Sigmoid colon (tissue), 7 donors: ENCODE results near the gene RUNX2. TPM values are rescaled to one million over a fixed set of nuclear protein-coding genes. Genes with fewer than 3 reads are reported as not detected.

Experiments used
- DNase-seq: peaks from one replicate; pipeline ENCODE4 v3.0.0-alpha.2; 2019
- H3K27ac ChIP-seq, 4 donors: fragments of 200-600 bp; sonication (generic); one replicate each; pipeline ENCODE4 v1.5.1; 2016 to 2019; ENCODE audit warnings: mild to moderate bottlenecking in 1 of 4
- H3K27me3 ChIP-seq, 3 donors: fragments of 200-600 bp; sonication (generic); one replicate each; pipeline ENCODE4 v1.5.1; 2019; ENCODE audit warnings: mild to moderate bottlenecking in 1 of 3
- H3K36me3 ChIP-seq, 4 donors: fragments of 200-600 bp; sonication (generic); one replicate each; pipeline ENCODE4 v1.5.1; 2016 to 2019
- H3K4me1 ChIP-seq, 4 donors: fragments of 200-600 bp; sonication (generic); one replicate each; pipeline ENCODE4 v1.5.1; 2017 to 2019
- H3K4me3 ChIP-seq, 4 donors: fragments of 200-600 bp; sonication (generic); one replicate each; pipeline ENCODE4 v1.5.1; 2017 to 2019; ENCODE audit warnings: mild to moderate bottlenecking in 2 of 4, moderate library complexity in 1 of 4
- H3K9me3 ChIP-seq, 4 donors: fragments of 200-600 bp in 3 of 4; sonication (generic) in 3 of 4; one replicate each; pipeline versions ENCODE4 v1.5.1 to v1.6.1; 2013 to 2019
- EP300 ChIP-seq, 4 donors: sonication (generic); formaldehyde crosslinking; IDR thresholded peaks; one replicate each; pipeline ENCODE4 v1.6.1; 2017; ENCODE audit warnings: antibody characterized with exemption in 4 of 4
- POLR2A ChIP-seq, 2 donors: fragments of 450-650 bp; IDR thresholded peaks; one replicate each; pipeline ENCODE4 v1.6.1; 2016; ENCODE audit warnings: antibody characterized with exemption in 2 of 2, mild to moderate bottlenecking in 2 of 2, moderate library complexity in 2 of 2
- POLR2AphosphoS5 ChIP-seq, 4 donors: sonication (generic); formaldehyde crosslinking; IDR thresholded peaks; one replicate each; pipeline ENCODE4 v1.6.1; 2017; ENCODE audit warnings: antibody characterized with exemption in 4 of 4
- WGBS, 2 donors: extraction: QIAGEN DNeasy Blood & Tissue Kit; methylation state at CpG; one replicate each; pipeline ENCODE4 v1.1.7; 2013; 5-methylcytosine and 5-hydroxymethylcytosine counted together
- intact Hi-C: fragments of 100-400 bp; cut with DNase I; formaldehyde crosslinking; loops from one replicate; pipeline ENCODE4 v1.15.1; 2023
- polyA plus RNA-seq, 3 donors: library from polyadenylated mRNA; stranded (reverse); fragments of 200-250 nt; gene quantifications; one replicate each; pipeline ENCODE4 v1.2.3, GENCODE V29; 2013
- total RNA-seq, 4 donors: library from RNA; depleted of rRNA; stranded (reverse); fragments of >200 nt; gene quantifications; one replicate each; pipeline ENCODE4 v1.1.0, GENCODE V29; 2016
- TF ChIP-seq, protein P1 (sequence below), 4 experiments: fragments of 450-650 bp in 3 of 4; fragments of 200-600 bp in 1 of 4; IDR thresholded peaks; one replicate each; pipeline ENCODE4 v1.5.1; 2016 to 2019; ENCODE audit warnings: antibody characterized with exemption in 4 of 4, mild to moderate bottlenecking in 3 of 4, moderate library complexity in 2 of 4
- donor health status: healthy with polysubstance abuse.
- donor health status: Bipolar disorder and iron deficiency.
- donor health status: healthy.

The RUNX2 gene
- total and polyA plus RNA-seq, 7 donors, result 0.92 to 4.7 (median 2.9) TPM

DNA sequence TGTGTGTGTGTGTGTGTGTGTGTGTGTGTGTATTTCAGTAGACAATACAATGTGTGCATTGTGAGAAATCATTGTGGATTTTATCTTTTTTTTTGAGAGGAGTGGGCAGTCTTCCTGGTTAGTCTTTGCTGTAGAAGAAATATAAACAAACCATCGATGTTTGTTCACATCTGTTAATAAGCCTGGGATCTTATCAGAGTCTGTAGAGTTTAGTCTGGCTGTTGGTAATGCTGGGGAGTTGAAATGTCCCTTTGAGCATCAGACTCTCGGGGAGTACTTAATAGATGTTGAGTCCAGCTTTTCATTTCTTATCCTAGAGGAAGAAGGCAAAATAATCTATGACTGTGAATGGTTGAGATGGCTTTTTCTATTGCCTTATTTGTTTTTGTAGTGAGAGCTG lies 146.2 kb downstream of the RUNX2 start:
- no peak overlapping the region for H3K4me3 ChIP-seq
- 48 to 73% methylated on average over 2 of the region's 2 CpGs for WGBS, 2 donors
- TF ChIP-seq EP300 (IDR thresholded peaks at IDR 0.05) (no peak), POLR2A (IDR thresholded peaks at IDR 0.05) (no peak), POLR2AphosphoS5 (IDR thresholded peaks at IDR 0.05) (no peak)
- TF ChIP-seq, protein P1, sequence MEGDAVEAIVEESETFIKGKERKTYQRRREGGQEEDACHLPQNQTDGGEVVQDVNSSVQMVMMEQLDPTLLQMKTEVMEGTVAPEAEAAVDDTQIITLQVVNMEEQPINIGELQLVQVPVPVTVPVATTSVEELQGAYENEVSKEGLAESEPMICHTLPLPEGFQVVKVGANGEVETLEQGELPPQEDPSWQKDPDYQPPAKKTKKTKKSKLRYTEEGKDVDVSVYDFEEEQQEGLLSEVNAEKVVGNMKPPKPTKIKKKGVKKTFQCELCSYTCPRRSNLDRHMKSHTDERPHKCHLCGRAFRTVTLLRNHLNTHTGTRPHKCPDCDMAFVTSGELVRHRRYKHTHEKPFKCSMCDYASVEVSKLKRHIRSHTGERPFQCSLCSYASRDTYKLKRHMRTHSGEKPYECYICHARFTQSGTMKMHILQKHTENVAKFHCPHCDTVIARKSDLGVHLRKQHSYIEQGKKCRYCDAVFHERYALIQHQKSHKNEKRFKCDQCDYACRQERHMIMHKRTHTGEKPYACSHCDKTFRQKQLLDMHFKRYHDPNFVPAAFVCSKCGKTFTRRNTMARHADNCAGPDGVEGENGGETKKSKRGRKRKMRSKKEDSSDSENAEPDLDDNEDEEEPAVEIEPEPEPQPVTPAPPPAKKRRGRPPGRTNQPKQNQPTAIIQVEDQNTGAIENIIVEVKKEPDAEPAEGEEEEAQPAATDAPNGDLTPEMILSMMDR (IDR thresholded peaks at IDR 0.05), result no peak
- H3K36me3 ChIP-seq, result no peaks in the 10 kb centered on the region
- no peaks in the 10 kb centered on the region for H3K27me3 ChIP-seq
- H3K4me1 ChIP-seq, result peaks cover 0 to 14% (median 4%) of the 10 kb centered on the region in 4 donors
- no peak for DNase-seq
- H3K27ac ChIP-seq, result no peak overlapping the region
- intact Hi-C loops, result loop anchor here (5.0 kb wide), 1 partner anchor 47 kb away; no protein-coding TSS in a partner anchor
- no peaks in the 10 kb centered on the region for H3K9me3 ChIP-seq

DNA sequence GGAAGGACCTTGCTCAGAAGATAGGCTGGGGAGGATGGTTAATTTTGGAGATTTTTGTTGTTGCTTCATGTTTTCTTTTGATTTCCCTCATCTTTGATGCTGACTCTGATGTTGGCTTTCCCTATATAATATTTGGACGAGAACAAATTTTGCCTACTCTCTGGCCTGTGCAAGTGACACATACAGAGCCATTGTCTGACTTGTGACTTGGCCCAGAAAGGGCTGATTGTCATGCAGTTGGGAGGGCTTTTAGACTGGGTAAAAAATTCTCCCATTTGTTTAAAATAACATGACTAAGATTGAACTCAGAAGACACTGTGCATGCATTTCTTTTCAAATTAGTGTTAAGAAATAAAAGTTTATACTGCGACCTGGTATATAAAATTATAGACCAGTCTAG lies 148.2 kb downstream of the RUNX2 start:
- intact Hi-C loops, result no loop called here
- Histone ChIP-seq H3K9me3 (no peaks in the 10 kb centered on the region), H3K27ac (no peak overlapping the region), H3K27me3 (no peaks in the 10 kb centered on the region), H3K4me1 (peaks cover 0 to 32% (median 17%) of the 10 kb centered on the region in 4 donors), H3K36me3 (no peaks in the 10 kb centered on the region), H3K4me3 (no peak overlapping the region)
- no peak for DNase-seq
- TF ChIP-seq EP300 (IDR thresholded peaks at IDR 0.05), result no peak
- no peak for TF ChIP-seq POLR2A (IDR thresholded peaks at IDR 0.05)
- 93 to 94% methylated on average over 2 of the region's 2 CpGs for WGBS, 2 donors

DNA sequence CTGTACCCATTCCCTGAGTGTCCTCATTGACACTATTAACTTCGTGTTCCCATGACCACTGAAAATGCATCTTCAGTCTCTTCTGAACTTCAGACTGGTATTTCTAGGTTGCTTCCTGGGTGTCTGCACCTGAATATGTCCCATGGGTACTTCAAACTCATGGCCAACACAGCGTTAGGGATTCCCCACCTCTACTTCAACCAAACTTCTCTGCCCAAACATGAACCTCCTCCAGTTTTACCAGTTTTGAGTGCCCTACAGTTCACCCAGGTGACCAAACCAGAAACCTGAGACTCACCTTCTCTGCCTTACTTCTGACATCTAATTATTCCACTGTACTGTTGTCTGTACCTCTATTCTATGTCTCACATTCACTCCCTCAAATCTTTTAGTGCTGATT lies 149.1 kb downstream of the RUNX2 start:
- DNase-seq, result no peak
- intact Hi-C loops, result no loop called here
- H3K9me3 ChIP-seq, result no peaks in the 10 kb centered on the region
- no peak overlapping the region for H3K27ac ChIP-seq
- WGBS, 2 donors, result 84 to 89% methylated on average over 2 of the region's 2 CpGs
- no peaks in the 10 kb centered on the region for H3K36me3 ChIP-seq
- H3K4me1 ChIP-seq, result peaks cover 0 to 29% (median 14%) of the 10 kb centered on the region in 4 donors
- H3K27me3 ChIP-seq, result no peaks in the 10 kb centered on the region
- TF ChIP-seq, protein P1 (IDR thresholded peaks at IDR 0.05), result no peak
- TF ChIP-seq POLR2A (IDR thresholded peaks at IDR 0.05), result no peak
- TF ChIP-seq EP300 (IDR thresholded peaks at IDR 0.05), result no peak
- TF ChIP-seq POLR2AphosphoS5 (IDR thresholded peaks at IDR 0.05), result no peak
- H3K4me3 ChIP-seq, result no peak overlapping the region

DNA sequence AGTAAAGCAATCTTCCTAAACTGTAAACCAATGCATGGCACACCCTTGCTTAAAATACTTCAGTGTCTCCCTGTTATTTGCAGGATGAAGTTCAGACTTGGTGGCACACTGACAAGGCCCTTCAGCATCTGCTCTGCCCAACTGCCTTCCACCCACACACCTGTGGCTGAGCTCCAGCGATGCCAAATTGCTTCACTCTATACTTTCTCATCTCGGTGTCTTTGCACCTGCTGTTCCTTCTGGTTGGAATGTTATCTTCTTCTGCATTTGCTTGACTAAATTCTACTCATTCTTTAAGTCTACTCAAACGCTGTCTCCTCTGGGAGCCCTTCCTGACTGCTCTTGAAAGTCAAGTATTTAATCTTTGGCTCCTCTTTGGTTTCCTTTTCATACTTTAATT lies 149.7 kb downstream of the RUNX2 start:
- H3K4me1 ChIP-seq, result peaks cover 0 to 27% (median 13%) of the 10 kb centered on the region in 4 donors
- 30 to 47% methylated on average over 3 of the region's 3 CpGs for WGBS, 2 donors

DNA sequence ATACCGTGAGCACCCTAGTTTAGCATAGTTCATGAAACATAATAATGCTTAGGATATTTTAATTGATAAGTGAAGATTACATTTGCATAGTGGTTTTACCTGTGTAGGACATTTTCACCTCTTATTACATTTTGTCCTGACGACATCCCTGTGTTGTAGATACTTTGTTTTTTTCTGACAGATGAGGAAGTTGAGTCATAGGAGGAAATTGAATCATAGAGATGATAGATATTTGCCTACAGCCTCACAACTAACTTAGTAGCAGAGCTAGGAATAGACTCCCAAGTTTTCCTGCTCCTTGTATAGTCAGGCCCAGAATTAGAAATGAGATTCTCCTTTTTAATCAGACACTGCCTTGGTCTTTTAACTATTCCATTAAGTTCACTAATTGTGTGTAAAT lies 150.1 kb downstream of the RUNX2 start:
- DNase-seq, result no peak
- Histone ChIP-seq H3K4me1 (peaks cover 0 to 27% (median 13%) of the 10 kb centered on the region in 4 donors), H3K36me3 (no peaks in the 10 kb centered on the region), H3K27me3 (no peaks in the 10 kb centered on the region), H3K4me3 (no peak overlapping the region), H3K27ac (no peak overlapping the region), H3K9me3 (no peaks in the 10 kb centered on the region)
- intact Hi-C loops, result no loop called here
- WGBS, 2 donors, result 41 to 55% methylated on average over 2 of the region's 2 CpGs
- TF ChIP-seq POLR2A (IDR thresholded peaks at IDR 0.05), result no peak
- TF ChIP-seq, protein P1 (IDR thresholded peaks at IDR 0.05), result no peak
- no peak for TF ChIP-seq EP300 (IDR thresholded peaks at IDR 0.05)

More for the DNA sequence above, 149.7 kb downstream of the RUNX2 start:
- no peak overlapping the region for H3K27ac ChIP-seq
- no peaks in the 10 kb centered on the region for H3K27me3 ChIP-seq
- no peaks in the 10 kb centered on the region for H3K36me3 ChIP-seq
- DNase-seq, result no peak
- intact Hi-C loops, result no loop called here
- no peaks in the 10 kb centered on the region for H3K9me3 ChIP-seq
- no peak overlapping the region for H3K4me3 ChIP-seq
- TF ChIP-seq EP300 (IDR thresholded peaks at IDR 0.05) (no peak), POLR2AphosphoS5 (IDR thresholded peaks at IDR 0.05) (no peak), POLR2A (IDR thresholded peaks at IDR 0.05) (no peak)
- TF ChIP-seq, protein P1 (IDR thresholded peaks at IDR 0.05), result no peak
